NT2/D1 (cell line): ENCODE measurements around the gene KRTAP10-2.

ENCODE experiments used
- SUZ12 ChIP-seq: IDR thresholded peaks from 2 replicates; pipeline ENCODE4 v1.6.1; 2011; ENCODE audit not compliant: insufficient read length, insufficient read depth; ENCODE audit errors: extremely low read depth
- YY1 ChIP-seq: IDR thresholded peaks from 2 replicates; pipeline ENCODE4 v1.6.1; 2011; ENCODE audit not compliant: insufficient read length, insufficient read depth
- ZNF274 ChIP-seq: IDR thresholded peaks from 2 replicates; pipeline ENCODE4 v1.6.1; 2011; ENCODE audit warnings: mild to moderate bottlenecking, low read depth, low read length

GRCh38 chr21:44539991-44540666 is 11.2 kb downstream of the KRTAP10-2 start, which contains the start of gene KRTAP10-1:
- TF ChIP-seq ZNF274 (no peak), YY1 (no peak), SUZ12 (no peak)
